Measurements from ENCODE around the gene TMEM164.

The TMEM164 gene

DNA sequence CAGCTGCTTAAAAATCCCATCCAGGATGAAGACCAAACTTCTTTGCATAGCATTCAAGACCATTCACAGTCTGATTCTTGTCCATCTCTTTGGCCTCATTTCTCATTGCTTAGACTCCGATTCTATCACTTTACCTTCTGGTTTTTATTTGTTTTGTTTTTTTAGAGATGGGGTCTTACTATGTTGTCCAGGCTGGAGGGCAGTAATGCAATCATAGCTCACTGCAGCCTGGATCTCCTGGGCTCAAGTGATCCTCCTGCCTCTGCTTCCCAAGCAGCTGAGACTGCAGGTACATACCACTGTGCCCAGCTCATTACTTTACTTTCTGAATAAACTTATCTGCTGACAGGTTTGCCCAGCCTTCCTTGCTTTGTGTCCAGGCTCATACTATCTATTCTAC, 152.8 kb downstream of the TMEM164 start:
- no peaks in the 10 kb centered on the region for H3K36me3 ChIP-seq
- no peaks in the 10 kb centered on the region for H3K9me3 ChIP-seq
- no peaks in the 10 kb centered on the region for H3K27me3 ChIP-seq
- no peak for DNase-seq
- TF ChIP-seq, protein P1, sequence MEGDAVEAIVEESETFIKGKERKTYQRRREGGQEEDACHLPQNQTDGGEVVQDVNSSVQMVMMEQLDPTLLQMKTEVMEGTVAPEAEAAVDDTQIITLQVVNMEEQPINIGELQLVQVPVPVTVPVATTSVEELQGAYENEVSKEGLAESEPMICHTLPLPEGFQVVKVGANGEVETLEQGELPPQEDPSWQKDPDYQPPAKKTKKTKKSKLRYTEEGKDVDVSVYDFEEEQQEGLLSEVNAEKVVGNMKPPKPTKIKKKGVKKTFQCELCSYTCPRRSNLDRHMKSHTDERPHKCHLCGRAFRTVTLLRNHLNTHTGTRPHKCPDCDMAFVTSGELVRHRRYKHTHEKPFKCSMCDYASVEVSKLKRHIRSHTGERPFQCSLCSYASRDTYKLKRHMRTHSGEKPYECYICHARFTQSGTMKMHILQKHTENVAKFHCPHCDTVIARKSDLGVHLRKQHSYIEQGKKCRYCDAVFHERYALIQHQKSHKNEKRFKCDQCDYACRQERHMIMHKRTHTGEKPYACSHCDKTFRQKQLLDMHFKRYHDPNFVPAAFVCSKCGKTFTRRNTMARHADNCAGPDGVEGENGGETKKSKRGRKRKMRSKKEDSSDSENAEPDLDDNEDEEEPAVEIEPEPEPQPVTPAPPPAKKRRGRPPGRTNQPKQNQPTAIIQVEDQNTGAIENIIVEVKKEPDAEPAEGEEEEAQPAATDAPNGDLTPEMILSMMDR (IDR thresholded peaks at IDR 0.05; ENCODE audit: low read depth, low read length): no peak
- peaks cover 2% of the 10 kb centered on the region for H3K4me1 ChIP-seq
- H3K4me3 ChIP-seq (ENCODE audit: low read depth, low read length): no peak overlapping the region

DNA sequence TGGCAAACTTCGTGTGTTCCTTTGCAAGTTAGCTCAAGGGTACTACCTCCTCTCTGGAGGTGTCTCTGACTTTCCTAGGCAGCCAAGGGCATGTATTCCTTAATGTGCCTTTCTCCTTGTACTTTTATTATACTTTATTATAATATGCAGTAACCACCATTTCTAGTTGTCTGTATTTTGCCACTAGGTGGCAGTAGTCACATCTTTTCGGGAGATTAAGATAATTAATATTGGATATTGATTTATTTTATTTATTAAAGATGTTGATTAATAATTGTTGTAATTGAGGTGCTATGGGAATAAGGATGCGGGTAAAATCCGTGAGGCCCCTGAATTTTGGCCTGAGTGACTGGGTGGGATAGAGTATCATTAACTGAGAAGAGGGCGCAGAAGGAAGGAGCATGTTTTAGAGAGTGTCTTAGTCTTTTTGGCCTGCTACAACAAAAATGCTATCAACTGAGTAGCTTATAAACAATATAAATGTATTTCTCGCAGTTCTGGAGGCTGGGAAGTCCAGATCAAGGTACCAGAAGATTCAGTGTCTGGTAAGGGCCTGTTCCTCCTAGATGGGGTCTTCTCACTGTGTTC, 153.3 kb downstream of the TMEM164 start:
- H3K36me3 ChIP-seq: no peaks in the 10 kb centered on the region
- no peaks in the 10 kb centered on the region for H3K27me3 ChIP-seq
- H3K9me3 ChIP-seq: no peaks in the 10 kb centered on the region
- peaks cover 4% of the 10 kb centered on the region for H3K4me1 ChIP-seq
- H3K4me3 ChIP-seq (ENCODE audit: low read depth, low read length): no peak overlapping the region
- no peak for DNase-seq
- TF ChIP-seq, protein P1 (IDR thresholded peaks at IDR 0.05; ENCODE audit: low read depth, low read length): peak; percentile 45

DNA sequence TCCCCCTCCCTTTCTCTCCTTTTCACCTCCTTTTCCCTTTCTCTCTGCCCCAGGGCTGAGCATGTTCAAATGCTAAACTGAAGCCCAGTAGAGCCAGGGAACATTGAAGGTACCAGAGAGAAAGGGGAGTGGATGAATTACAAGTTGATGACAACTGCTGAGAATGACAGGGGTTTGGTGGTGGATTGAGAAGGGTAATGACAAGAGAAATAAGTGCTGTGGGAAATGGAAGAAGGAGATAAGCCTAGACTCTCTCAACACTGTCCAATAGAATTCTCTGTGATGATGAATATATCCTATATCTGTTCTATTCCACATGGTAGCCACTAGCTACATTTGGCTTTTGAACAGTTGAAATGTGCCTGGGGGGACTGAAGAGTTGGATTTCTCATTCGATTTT, 154.5 kb downstream of the TMEM164 start:
- DNase-seq: no peak
- TF ChIP-seq, protein P1 (IDR thresholded peaks at IDR 0.05; ENCODE audit: low read depth, low read length): no peak
- peaks cover 4% of the 10 kb centered on the region for H3K4me1 ChIP-seq
- no peaks in the 10 kb centered on the region for H3K36me3 ChIP-seq
- no peaks in the 10 kb centered on the region for H3K9me3 ChIP-seq
- no peaks in the 10 kb centered on the region for H3K27me3 ChIP-seq
- no peak overlapping the region for H3K4me3 ChIP-seq (ENCODE audit: low read depth, low read length)

DNA sequence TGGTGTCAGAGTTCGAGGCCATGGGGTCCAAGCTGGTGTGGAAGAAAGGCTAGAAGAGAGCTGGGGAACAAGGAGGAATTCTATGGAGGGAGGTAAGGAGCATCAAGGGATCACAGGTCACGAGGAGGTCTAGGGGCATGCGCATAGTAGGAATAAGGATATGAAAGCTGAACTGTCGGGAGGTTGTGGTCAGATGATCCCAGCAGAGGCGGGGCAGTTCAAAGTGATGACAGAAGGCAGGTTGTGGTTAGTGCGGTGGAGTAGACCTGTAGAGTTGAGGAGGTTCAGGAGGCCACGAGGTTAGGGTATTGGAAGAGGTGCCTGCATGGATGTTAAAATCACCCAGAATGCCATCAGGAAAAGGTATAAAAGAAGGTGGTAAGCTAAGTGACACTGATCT, 156.3 kb downstream of the TMEM164 start:
- Histone ChIP-seq H3K4me1 (peaks cover 4% of the 10 kb centered on the region), H3K4me3 (ENCODE audit: low read depth, low read length) (no peak overlapping the region), H3K27me3 (no peaks in the 10 kb centered on the region), H3K36me3 (no peaks in the 10 kb centered on the region), H3K9me3 (no peaks in the 10 kb centered on the region)
- DNase-seq: no peak
- TF ChIP-seq, protein P1 (IDR thresholded peaks at IDR 0.05; ENCODE audit: low read depth, low read length): no peak

DNA sequence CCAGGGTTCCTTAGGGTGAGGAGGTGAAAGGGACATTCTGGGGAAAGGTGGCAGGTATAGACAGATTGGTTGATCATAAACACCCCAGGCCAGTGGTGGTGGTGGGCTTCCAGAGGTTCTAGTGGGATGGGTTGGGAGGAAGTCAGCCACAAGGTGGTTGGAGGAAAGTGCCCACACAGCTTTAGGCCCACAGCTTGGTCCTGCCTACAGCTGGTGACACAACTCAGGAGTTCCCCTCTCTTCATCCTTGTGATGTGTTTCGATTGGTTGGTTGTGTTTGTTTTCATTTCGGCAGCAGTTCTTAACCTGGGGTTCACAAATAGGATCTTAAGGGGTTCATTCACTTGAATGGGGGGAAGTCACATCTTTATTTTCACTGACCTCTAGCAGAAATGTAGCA, 157.0 kb downstream of the TMEM164 start:
- H3K27me3 ChIP-seq: no peaks in the 10 kb centered on the region
- peaks cover 4% of the 10 kb centered on the region for H3K4me1 ChIP-seq
- no peaks in the 10 kb centered on the region for H3K9me3 ChIP-seq
- DNase-seq: no peak
- TF ChIP-seq, protein P1 (IDR thresholded peaks at IDR 0.05; ENCODE audit: low read depth, low read length): no peak
- no peak overlapping the region for H3K4me3 ChIP-seq (ENCODE audit: low read depth, low read length)
- H3K36me3 ChIP-seq: no peaks in the 10 kb centered on the region

DNA sequence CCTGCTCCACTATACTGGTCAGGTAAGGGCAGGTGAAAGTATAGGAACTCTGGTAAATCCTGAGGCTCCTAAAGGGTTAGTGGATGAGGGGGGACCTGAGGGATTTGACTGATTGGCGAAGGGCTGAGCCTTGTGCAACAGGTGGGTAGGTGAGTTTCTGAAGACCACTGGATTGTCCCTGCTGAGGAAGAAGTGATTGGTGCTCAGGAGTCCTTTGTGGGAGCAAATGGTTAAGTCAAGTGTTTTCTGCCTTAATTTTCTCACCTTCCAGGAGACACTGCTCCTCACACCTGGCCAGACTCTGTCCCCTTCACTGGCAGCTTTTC, 158.4 kb downstream of the TMEM164 start:
- H3K36me3 ChIP-seq: no peaks in the 10 kb centered on the region
- DNase-seq: no peak
- H3K4me1 ChIP-seq: peaks cover 4% of the 10 kb centered on the region
- no peak overlapping the region for H3K4me3 ChIP-seq (ENCODE audit: low read depth, low read length)
- H3K9me3 ChIP-seq: no peaks in the 10 kb centered on the region
- TF ChIP-seq, protein P1 (IDR thresholded peaks at IDR 0.05; ENCODE audit: low read depth, low read length): no peak
- no peaks in the 10 kb centered on the region for H3K27me3 ChIP-seq
